NCI-H446 treated with DMSO at 0.1 percent for 48 hours (cell line): Measurements from ENCODE around the gene CDCA5.

Source experiments
- DNase-seq: peaks from one replicate; lab custom pipeline; 2025; lab: John Stamatoyannopoulos, UW

CDCA5 gene

GRCh38 chr11:65071907-65072630 is 11.8 kb downstream of the CDCA5 start:
- DNase-seq: no peak

GRCh38 chr11:65069217-65069616 is 14.6 kb downstream of the CDCA5 start:
- no peak for DNase-seq

GRCh38 chr11:65067446-65067845 is 16.4 kb downstream of the CDCA5 start:
- no peak for DNase-seq

- no peak for DNase-seq
These were observed 17.0 kb downstream of the CDCA5 start for GRCh38 chr11:65066805-65067291.

GRCh38 chr11:65066315-65066714 is 17.5 kb downstream of the CDCA5 start:
- DNase-seq: no peak

GRCh38 chr11:65065851-65066250 is 18.0 kb downstream of the CDCA5 start:
- no peak for DNase-seq

- no peak for DNase-seq
These were observed 19.0 kb downstream of the CDCA5 start for GRCh38 chr11:65064847-65065240.

- DNase-seq: no peak
These were observed 20.3 kb downstream of the CDCA5 start for GRCh38 chr11:65063532-65063931.

GRCh38 chr11:65060913-65061408 is 22.9 kb downstream of the CDCA5 start:
- DNase-seq: no peak

GRCh38 chr11:65059959-65060824 is 23.6 kb downstream of the CDCA5 start:
- DNase-seq: no peak

GRCh38 chr11:65059523-65059922 is 24.3 kb downstream of the CDCA5 start:
- DNase-seq: no peak

- no peak for DNase-seq
These were observed 25.3 kb downstream of the CDCA5 start, which contains the start of gene NAALADL1 for GRCh38 chr11:65058419-65059054. Gene NAALADL1, minus strand, starts transcription at chr11:65058553. Its CDS starts 32 bp downstream, at chr11:65058521.

GRCh38 chr11:65058012-65058411 is 25.8 kb downstream of the CDCA5 start:
- no peak for DNase-seq

GRCh38 chr11:65057526-65057925 is 26.3 kb downstream of the CDCA5 start:
- no peak for DNase-seq

GRCh38 chr11:65056999-65057398 is 26.8 kb downstream of the CDCA5 start:
- DNase-seq: no peak

- no peak for DNase-seq
These were observed 28.3 kb downstream of the CDCA5 start for GRCh38 chr11:65055538-65055937.

- no peak for DNase-seq
These were observed 29.9 kb downstream of the CDCA5 start for GRCh38 chr11:65053827-65054508.

- DNase-seq: no peak
These were observed 32.4 kb downstream of the CDCA5 start for GRCh38 chr11:65051398-65051858.

GRCh38 chr11:65047581-65048422 is 36.0 kb downstream of the CDCA5 start:
- no peak for DNase-seq

- no peak for DNase-seq
These were observed 38.1 kb downstream of the CDCA5 start for GRCh38 chr11:65045728-65046127.

GRCh38 chr11:65045061-65045460 is 38.8 kb downstream of the CDCA5 start:
- no peak for DNase-seq
